Activated CD4-positive, alpha-beta T cell treated with anti-CD3 and anti-CD28 coated beads, Interleukin-2, amount 50 U/mL, for 24 hours (primary cell): ENCODE results near the gene STAB1.
"Not testable (repeated sequence)": the region's sequence is repeated elsewhere in the genome, so short reads cannot be mapped to it uniquely, and the experiment has no call there.

Source experiments
- DNase-seq, 2 donors: peaks; one replicate each; pipeline ENCODE4 v3.0.0-alpha.2; 2020; ENCODE audit warnings: low read depth in 1 of 2, low spot score in 1 of 2

STAB1 gene

DNA sequence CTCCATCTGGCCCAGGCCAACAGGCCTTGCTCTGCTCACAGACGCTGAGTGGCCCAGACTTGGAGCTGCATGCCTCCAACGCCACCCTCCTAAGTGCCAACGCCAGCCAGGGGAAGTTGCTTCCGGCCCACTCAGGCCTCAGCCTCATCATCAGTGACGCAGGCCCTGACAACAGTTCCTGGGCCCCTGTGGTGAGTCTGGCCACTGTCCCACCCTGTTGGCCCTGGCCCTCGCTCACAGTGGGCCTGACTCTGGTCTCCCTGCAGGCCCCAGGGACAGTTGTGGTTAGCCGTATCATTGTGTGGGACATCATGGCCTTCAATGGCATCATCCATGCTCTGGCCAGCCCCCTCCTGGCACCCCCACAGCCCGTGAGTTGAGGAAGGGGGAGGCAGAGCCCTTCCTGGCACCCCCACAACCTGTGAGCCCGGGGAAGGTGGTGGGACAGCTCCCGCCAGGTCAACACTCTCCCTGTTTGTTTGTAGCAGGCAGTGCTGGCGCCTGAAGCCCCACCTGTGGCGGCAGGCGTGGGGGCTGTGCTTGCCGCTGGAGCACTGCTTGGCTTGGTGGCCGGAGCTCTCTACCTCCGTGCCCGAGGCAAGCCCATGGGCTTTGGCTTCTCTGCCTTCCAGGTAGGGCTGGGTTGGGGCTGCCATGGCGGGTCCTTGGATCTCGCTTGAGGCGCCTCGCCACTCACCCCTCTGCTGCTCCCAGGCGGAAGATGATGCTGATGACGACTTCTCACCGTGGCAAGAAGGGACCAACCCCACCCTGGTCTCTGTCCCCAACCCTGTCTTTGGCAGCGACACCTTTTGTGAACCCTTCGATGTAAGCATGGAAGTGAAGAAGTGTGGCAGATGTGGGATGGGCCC is 28.5 kb downstream of the STAB1 start:
- no peak for DNase-seq

- no peak for DNase-seq
These were observed 29.2 kb downstream of the STAB1 start for GRCh38 chr3:52524258-52524751.

- no peak for DNase-seq
These were observed 29.9 kb downstream of the STAB1 start for GRCh38 chr3:52524752-52525679.

DNA sequence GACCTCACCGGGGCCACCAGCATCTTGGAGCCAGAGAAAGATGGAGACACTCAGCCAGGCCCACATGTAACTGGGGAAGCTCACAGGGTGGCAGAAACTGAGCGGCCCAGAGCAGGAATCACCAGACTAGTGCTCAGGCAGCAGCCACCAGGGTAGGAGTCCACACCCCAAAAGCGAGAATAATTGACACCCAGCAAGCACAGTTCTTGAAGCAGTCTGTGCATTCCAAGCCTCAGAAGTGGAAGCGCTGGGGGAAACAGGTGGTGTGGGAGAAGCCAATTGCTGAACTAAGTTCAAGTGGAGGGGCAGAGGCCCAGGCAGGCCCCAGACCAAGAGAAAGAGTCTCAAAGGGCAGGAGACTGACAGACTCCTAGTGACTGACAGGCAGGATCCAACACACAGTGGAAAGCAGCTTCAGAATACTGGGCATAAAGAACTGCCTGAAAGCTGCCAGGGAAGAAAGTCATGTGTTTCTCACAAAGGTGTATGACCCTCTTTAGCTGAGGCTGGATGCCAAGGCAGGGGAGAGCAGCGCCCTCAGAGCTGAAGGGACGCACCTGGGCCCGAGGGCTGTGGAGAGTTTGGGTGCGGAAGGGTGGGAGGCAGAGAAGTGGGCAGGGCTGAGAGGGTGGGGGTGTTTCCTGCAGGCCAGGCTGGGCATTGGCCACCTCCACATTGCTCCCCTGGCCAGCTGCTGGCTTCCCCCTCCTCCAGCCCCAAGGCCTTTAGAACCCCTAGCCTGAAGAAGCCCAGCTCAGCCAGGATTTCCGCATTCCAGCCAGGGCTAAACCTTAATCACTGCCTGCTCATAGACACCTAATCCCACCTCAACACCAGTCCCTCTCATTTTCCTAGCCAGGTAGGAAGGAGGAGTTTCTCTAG is 30.8 kb downstream of the STAB1 start:
- DNase-seq: no peak

DNA sequence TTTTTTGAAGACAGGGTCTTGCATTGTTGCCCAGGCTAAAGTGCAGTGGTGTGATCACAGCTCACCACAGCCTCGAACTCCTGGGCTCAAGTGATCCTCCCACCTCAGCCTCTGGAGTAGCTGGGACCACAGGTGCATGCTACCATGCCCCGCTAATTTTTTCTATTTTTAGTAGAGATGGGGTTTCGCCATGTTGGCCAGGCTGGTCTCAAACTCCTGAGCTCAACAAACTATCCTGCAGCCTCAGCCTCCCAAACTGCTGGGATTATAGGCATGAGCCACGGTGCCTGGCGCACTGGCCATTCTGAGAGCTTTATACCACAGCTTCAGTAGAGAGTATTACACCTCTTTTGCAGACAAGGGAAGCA is 31.5 kb downstream of the STAB1 start:
- not testable (repeated sequence) for DNase-seq

GRCh38 chr3:52527039-52527731 is 32.0 kb downstream of the STAB1 start:
- no peak for DNase-seq

DNA sequence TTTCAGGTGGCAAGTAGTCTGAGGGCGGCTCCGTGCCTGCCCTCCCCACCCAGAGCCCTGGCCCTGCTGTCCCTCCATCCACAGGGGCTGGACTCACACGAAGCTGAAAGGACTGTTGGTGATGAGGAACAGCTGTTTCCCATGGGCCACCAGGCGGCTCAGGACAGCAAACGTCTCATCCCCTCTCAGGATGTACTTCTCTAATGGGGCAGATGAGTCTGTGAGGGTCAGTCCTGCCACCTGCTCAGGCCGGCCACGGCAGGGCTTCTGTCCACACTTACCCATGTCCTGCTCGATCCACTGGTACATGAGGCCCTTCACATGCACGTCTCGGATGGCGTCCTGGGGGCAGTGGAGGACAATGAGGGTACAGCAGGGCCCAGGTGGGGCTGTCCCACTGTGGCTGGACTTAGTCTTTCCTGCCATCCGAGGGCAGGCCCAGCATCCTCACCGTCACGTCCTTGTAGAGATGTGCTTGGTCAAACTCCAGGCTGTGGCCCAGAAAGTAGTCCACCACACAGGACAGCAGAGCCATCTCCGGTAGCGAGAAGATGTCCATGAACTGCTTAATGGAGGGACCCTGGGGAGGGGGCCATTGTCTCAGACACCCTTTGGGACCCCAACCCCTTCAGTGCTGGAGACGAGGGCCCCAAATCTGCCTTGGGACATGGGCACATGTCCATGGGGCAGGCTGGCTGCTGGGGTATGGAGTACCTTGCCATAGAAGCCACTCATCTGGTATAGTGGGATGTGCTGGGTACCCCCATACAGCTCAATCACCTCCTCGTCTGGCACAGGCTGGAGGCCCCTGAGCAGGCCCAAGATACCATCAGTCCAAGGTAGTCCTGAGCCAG is 32.8 kb downstream of the STAB1 start:
- no peak for DNase-seq

- no peak for DNase-seq
These were observed 33.6 kb downstream of the STAB1 start for GRCh38 chr3:52528586-52529375.

GRCh38 chr3:52529376-52530333 is 34.5 kb downstream of the STAB1 start:
- no peak for DNase-seq

GRCh38 chr3:52530918-52531826 is 36.0 kb downstream of the STAB1 start:
- no peak for DNase-seq

DNA sequence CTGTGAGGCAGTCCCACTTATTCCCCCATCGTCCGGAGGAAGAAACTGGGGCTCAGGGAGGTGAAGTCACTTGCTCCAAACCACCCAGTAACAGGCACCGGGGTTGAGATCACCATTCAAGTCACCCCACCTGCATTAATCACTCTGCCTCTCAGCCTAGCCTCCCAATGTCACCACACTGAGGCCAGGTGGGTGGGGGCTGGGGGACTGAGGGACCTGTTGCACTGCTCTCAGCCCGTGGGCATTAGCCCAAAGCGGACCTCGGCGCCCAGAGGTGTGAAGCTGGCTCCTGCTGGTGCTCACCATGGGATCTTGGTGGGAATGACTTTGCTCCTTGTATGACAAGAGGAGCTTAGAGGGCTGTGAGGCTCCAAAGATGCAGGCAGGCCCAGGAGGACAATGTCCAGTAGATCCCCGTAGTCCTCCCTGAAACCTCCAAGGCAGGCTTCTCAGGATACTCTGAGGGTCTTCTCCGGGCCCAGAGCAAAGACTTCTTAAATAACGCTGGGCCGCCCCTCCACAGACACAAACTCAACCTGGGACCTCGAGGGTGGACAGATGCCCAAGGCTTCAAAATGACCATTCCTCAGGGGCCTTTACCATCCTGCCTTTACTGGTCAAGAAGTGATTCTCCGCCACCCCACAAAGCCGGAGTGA is 36.9 kb downstream of the STAB1 start:
- no peak for DNase-seq

- DNase-seq: no peak
These were observed 37.3 kb downstream of the STAB1 start for GRCh38 chr3:52532517-52532837.

DNA sequence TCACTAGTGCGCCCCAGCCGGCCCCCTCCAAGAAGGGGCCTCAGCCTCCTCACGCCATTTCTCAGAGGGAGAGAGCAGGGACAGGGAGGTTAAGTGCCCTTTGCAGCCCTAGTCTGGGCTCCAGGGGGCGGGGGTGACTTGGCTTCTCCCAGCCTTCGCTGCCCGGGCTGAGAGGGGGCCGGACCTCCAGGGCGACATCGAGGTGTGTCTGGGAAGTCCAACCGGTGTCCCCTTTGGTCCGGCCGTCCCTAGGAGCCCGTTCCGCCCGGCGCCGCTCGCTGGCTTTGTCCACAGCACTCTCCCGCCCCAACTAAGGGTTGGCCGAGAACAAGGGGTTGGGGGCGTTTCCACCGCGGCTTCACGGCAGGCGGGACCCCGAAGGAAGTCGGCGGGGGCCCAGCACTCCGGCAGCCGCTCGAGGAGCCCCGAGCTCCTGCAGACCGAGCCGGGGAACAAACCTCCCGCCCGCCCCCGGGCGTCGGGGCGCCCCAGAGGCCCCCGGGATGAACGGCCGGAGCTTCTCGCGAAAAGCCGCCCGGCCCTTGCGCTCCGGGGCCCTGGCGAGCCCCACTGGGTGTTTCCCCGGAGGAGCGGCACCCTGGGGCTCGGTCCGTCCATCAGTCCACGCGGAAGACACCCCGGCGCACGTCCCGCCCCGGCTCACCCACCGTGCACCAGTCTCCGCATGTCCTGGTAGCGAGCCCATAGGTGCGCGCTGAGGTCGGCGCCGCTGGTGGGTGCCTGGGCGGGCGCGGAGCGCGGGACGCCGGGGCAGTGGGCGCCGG is 37.9 kb downstream of the STAB1 start:
- no peak for DNase-seq

- DNase-seq: peak; percentile 36 to 46
These were observed 38.6 kb downstream of the STAB1 start, which contains the start of gene NT5DC2 for GRCh38 chr3:52533623-52534280. TSS of gene NT5DC2 (minus strand) at chr3:52533857. CDS start at chr3:52533737, 120 bp downstream.
